Measurements from ENCODE around the gene WAC. TPM values are rescaled to one million over a fixed set of nuclear protein-coding genes. Genes with fewer than 3 reads are reported as not detected.

WAC gene
- total and polyA plus RNA-seq, 4 donors: 27.0 to 227 (median 60.2) TPM

GRCh38 chr10:28545967-28546644, 13.2 kb downstream of the WAC start:
- H3K27me3 ChIP-seq (ENCODE audit: control insufficient read depth in 3 of 3, insufficient read depth in 3 of 3, low read length in 2 of 3): no peaks in the 10 kb centered on the region
- no peak overlapping the region for H3K27ac ChIP-seq (ENCODE audit: low read depth in 1 of 2, low read length in 1 of 2)
- H3K9me3 ChIP-seq (ENCODE audit: control insufficient read depth in 4 of 4, insufficient read depth in 3 of 4, low read length in 3 of 4): no peaks in the 10 kb centered on the region
- H3K9ac ChIP-seq (ENCODE audit: insufficient read depth in 1 of 2, low read length in 2 of 2): no peak overlapping the region
- ATAC-seq (ENCODE audit: insufficient read depth, low FRiP score): no peak
- peaks cover 0 to 14% (median 0%) of the 10 kb centered on the region in 5 donors for H3K4me1 ChIP-seq (ENCODE audit: control insufficient read depth in 5 of 5, insufficient read depth in 5 of 5, low read length in 5 of 5)
- no peak overlapping the region for H3K4me3 ChIP-seq
- DNase-seq: no peak
- WGBS, 2 donors: 68 to 78% methylated on average over 4 of the region's 4 CpGs
- H3K36me3 ChIP-seq (ENCODE audit: control insufficient read depth in 4 of 4, insufficient read depth in 4 of 4, low read length in 4 of 4): peaks cover 12 to 34% (median 19%) of the 10 kb centered on the region in 4 donors
- no peak for TF ChIP-seq CTCF (IDR thresholded peaks at IDR 0.05; ENCODE audit: control extremely low read depth, extremely low read depth)

GRCh38 chr10:28548781-28549498, 16.0 kb downstream of the WAC start:
- Histone ChIP-seq H3K36me3 (ENCODE audit: control insufficient read depth in 4 of 4, insufficient read depth in 4 of 4, low read length in 4 of 4) (peaks cover 11 to 20% (median 14%) of the 10 kb centered on the region in 4 donors), H3K9me3 (ENCODE audit: control insufficient read depth in 4 of 4, insufficient read depth in 3 of 4, low read length in 3 of 4) (no peaks in the 10 kb centered on the region), H3K27ac (ENCODE audit: low read depth in 1 of 2, low read length in 1 of 2) (peak overlapping the region in 1 of 2 donors; percentile 29), H3K4me3 (no peak overlapping the region), H3K4me1 (ENCODE audit: control insufficient read depth in 5 of 5, insufficient read depth in 5 of 5, low read length in 5 of 5) (peaks cover 0 to 18% (median 0%) of the 10 kb centered on the region in 5 donors), H3K27me3 (ENCODE audit: control insufficient read depth in 3 of 3, insufficient read depth in 3 of 3, low read length in 2 of 3) (no peaks in the 10 kb centered on the region), H3K9ac (ENCODE audit: insufficient read depth in 1 of 2, low read length in 2 of 2) (no peak overlapping the region)
- 90 to 100% methylated on average over 2 of the region's 2 CpGs for WGBS, 2 donors
- TF ChIP-seq CTCF (IDR thresholded peaks at IDR 0.05; ENCODE audit: control extremely low read depth, extremely low read depth): no peak
- DNase-seq (no peak), ATAC-seq (ENCODE audit: insufficient read depth, low FRiP score) (no peak)

- DNase-seq: no peak
- no peak for TF ChIP-seq CTCF (IDR thresholded peaks at IDR 0.05; ENCODE audit: control extremely low read depth, extremely low read depth)
- Histone ChIP-seq H3K9me3 (ENCODE audit: control insufficient read depth in 4 of 4, insufficient read depth in 3 of 4, low read length in 3 of 4) (no peaks in the 10 kb centered on the region), H3K36me3 (ENCODE audit: control insufficient read depth in 4 of 4, insufficient read depth in 4 of 4, low read length in 4 of 4) (peaks cover 11 to 29% (median 19%) of the 10 kb centered on the region in 4 donors), H3K4me1 (ENCODE audit: control insufficient read depth in 5 of 5, insufficient read depth in 5 of 5, low read length in 5 of 5) (peaks cover 0 to 36% (median 5%) of the 10 kb centered on the region in 5 donors), H3K9ac (ENCODE audit: insufficient read depth in 1 of 2, low read length in 2 of 2) (no peak overlapping the region), H3K27me3 (ENCODE audit: control insufficient read depth in 3 of 3, insufficient read depth in 3 of 3, low read length in 2 of 3) (no peaks in the 10 kb centered on the region), H3K4me3 (no peak overlapping the region), H3K27ac (ENCODE audit: low read depth in 1 of 2, low read length in 1 of 2) (no peak overlapping the region)
- ATAC-seq (ENCODE audit: insufficient read depth, low FRiP score): no peak
- 62 to 86% methylated on average over 3 of the region's 3 CpGs for WGBS, 2 donors
Observed at GRCh38 chr10:28551086-28551485, 18.2 kb downstream of the WAC start.
